ENCODE results near the gene CDH4.
A peak's percentile ranks its signal among the peaks of the same experiment; 100 is the strongest.

Gene CDH4

DNA sequence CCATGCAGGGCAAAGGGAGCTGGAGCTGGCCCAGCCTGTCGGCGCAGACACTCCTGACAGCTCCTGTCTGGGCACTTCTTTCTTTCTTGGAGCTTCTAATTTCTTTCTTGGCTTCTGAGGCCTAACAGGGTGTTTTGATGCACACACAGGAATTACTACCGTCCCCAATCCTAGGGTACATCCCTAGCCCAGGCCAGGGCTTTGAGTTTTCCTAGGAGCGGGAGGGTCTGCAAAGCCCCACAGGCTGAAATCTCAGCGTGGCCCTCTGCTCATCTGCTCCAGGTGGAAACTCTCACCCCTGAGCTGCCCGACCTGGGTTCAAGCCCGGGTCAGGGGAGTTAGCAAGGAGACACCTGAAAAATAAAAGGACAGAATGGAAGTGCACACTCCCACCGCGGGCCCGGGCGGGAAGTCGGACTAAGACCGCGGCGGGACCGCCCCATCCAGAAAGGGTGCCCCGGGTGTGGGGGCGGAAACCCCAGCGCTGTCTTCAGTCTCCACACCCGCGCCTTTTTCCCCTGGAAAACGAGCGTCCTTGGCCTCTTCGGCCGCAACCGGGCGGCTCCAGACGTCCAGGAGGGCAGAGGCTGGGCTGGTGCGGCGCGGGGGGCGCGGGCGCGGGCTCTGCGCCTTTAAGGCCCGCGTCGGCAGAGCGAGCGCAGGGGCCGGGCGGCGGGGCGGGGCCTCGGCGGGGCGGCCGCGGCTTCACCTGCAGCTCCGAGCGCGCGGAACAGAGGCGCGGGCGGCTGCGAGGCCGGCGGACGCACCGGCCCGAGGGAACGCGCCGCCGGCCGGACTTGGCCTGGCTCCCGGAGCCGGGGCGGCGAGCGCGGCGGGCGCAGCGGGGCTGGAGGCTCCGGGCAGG is at the start of gene CDH4:
CDH4 (plus strand) TSS at position 733 of the 865 bp plus-strand sequence.
- in situ Hi-C loops (cut with HindIII; ENCODE audit: low pct_ligation_motif_present, low pct_unique_long_range_greater_than_20kb, low sequenced_read_pairs) = no loop called here
- peak; percentile 46 for DNase-seq

DNA sequence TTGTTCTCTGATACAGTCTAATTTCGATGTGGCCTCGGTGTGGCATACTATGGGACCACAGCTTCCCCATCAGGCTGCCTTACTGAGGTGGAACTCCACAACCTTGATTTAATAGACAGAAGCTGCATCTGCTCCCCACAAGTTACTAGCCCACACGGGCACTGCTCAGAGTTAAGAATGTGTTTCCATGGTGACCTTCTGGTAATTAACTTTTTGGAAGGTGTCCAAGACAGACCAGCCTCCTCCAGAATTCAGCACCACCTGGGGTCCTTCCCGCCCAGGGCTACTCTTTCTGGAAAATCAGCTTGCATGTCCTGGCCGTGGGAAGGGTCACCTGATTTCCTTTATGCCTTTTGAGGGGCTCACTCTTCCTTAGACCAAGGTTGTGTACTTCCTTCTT is 48.7 kb upstream of the CDH4 start:
- in situ Hi-C loops (cut with HindIII; ENCODE audit: low pct_ligation_motif_present, low pct_unique_long_range_greater_than_20kb, low sequenced_read_pairs) = no loop called here
- no peak for DNase-seq

GRCh38 chr20:61204206-61204605 is 47.9 kb upstream of the CDH4 start:
- in situ Hi-C loops (cut with HindIII; ENCODE audit: low pct_ligation_motif_present, low pct_unique_long_range_greater_than_20kb, low sequenced_read_pairs) = no loop called here

GRCh38 chr20:61205769-61206168 is 46.3 kb upstream of the CDH4 start:
- DNase-seq = no peak
- in situ Hi-C loops (cut with HindIII; ENCODE audit: low pct_ligation_motif_present, low pct_unique_long_range_greater_than_20kb, low sequenced_read_pairs) = no loop called here

More at GRCh38 chr20:61204206-61204605, 47.9 kb upstream of the CDH4 start:
- no peak for DNase-seq

DNA sequence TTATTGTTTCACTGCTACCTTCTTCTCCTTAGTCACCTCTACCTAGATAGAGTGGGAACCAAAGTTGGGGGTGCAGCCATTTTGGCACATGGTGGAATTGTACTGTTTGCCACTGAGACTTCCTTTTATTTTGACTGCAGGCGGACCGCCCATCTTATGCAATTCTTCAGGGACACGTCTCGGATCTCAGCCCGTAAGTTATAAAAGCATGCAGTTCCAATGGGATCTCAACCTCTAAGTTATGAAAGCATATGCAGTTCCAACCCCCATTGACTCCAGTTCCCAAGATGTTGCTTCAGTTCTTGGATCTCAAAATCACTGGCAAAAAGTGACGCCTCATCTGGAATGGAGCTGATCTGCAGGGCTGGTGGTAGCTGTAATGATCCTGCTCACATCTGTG is 41.2 kb upstream of the CDH4 start:
- in situ Hi-C loops (cut with HindIII; ENCODE audit: low pct_ligation_motif_present, low pct_unique_long_range_greater_than_20kb, low sequenced_read_pairs) = no loop called here
- DNase-seq = no peak

GRCh38 chr20:61217848-61218247 is 34.2 kb upstream of the CDH4 start:
- DNase-seq = no peak
- in situ Hi-C loops (cut with HindIII; ENCODE audit: low pct_ligation_motif_present, low pct_unique_long_range_greater_than_20kb, low sequenced_read_pairs) = no loop called here

DNA sequence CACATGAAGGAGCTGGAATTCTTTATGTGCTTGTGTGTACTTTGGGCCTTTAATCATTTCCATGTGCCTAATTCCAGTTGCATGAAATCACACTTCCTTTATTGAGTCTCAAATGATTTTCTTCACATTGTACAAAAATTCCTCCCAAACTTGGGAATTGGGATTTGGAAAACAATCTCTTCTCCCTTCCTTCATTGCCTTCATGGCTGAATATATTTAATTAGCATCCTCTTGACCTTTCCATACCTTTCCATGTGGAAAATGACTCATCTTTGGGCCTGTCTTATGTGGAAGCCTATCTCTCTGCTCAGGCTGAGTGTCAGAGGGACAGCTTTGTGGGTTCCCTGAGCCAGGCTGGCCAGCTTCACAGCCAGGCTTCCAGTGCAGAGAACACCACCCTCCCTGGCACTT is 33.0 kb upstream of the CDH4 start:
- in situ Hi-C loops (cut with HindIII; ENCODE audit: low pct_ligation_motif_present, low pct_unique_long_range_greater_than_20kb, low sequenced_read_pairs) = no loop called here
- no peak for DNase-seq

DNA sequence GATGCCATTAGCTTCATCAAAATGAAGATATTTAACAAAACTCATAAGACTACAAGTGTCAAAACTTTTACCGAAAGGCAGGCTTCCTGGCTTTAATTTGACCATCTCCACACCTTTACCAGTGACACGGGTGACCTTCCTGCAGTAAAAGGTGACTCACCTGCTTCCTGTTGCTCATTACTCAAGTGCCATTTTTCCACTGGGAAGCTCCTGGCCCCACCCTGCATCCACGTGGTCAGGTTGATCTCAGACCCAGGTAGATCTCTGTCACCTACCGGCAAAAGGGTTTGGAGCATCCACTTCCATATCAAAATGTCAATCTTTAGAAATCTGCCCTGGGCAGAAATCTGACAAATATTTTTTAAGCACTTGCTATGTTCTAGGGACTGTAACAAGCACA is 31.9 kb upstream of the CDH4 start:
- DNase-seq = no peak
- in situ Hi-C loops (cut with HindIII; ENCODE audit: low pct_ligation_motif_present, low pct_unique_long_range_greater_than_20kb, low sequenced_read_pairs) = no loop called here

- no peak for DNase-seq
- in situ Hi-C loops (cut with HindIII; ENCODE audit: low pct_ligation_motif_present, low pct_unique_long_range_greater_than_20kb, low sequenced_read_pairs) = no loop called here
These were observed 31.3 kb upstream of the CDH4 start for GRCh38 chr20:61220626-61221325.

GRCh38 chr20:61222699-61223098 is 29.4 kb upstream of the CDH4 start:
- no peak for DNase-seq
- in situ Hi-C loops (cut with HindIII; ENCODE audit: low pct_ligation_motif_present, low pct_unique_long_range_greater_than_20kb, low sequenced_read_pairs) = no loop called here

DNA sequence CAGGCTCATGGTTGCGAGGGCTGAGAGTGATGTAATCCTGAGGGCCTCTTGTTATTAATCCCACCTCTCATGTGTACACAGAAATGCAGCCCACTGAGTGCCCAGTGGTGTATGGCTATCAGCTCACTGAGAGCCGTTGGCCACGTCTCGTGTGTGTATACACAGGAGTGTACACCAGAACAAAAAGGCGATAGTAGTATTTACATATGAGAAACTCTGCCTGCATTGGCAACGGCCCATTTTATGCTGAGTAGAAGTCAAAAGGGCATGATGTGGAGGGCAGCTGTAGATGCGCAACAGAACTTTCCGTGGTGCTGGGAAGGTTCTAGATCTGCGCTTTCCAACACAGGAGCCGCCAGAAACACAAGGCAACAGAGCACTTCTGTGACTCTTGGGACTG is 28.9 kb upstream of the CDH4 start:
- in situ Hi-C loops (cut with HindIII; ENCODE audit: low pct_ligation_motif_present, low pct_unique_long_range_greater_than_20kb, low sequenced_read_pairs) = no loop called here
- no peak for DNase-seq

- no peak for DNase-seq
- in situ Hi-C loops (cut with HindIII; ENCODE audit: low pct_ligation_motif_present, low pct_unique_long_range_greater_than_20kb, low sequenced_read_pairs) = no loop called here
These were observed 21.9 kb upstream of the CDH4 start for GRCh38 chr20:61230166-61230565.

GRCh38 chr20:61233590-61233989 is 18.5 kb upstream of the CDH4 start:
- in situ Hi-C loops (cut with HindIII; ENCODE audit: low pct_ligation_motif_present, low pct_unique_long_range_greater_than_20kb, low sequenced_read_pairs) = no loop called here

GRCh38 chr20:61234224-61234890 is 17.7 kb upstream of the CDH4 start:
- in situ Hi-C loops (cut with HindIII; ENCODE audit: low pct_ligation_motif_present, low pct_unique_long_range_greater_than_20kb, low sequenced_read_pairs) = no loop called here
- no peak for DNase-seq

More at GRCh38 chr20:61233590-61233989, 18.5 kb upstream of the CDH4 start:
- DNase-seq = no peak

- no peak for DNase-seq
- in situ Hi-C loops (cut with HindIII; ENCODE audit: low pct_ligation_motif_present, low pct_unique_long_range_greater_than_20kb, low sequenced_read_pairs) = no loop called here
These were observed 15.3 kb upstream of the CDH4 start for GRCh38 chr20:61236713-61237112.

DNA sequence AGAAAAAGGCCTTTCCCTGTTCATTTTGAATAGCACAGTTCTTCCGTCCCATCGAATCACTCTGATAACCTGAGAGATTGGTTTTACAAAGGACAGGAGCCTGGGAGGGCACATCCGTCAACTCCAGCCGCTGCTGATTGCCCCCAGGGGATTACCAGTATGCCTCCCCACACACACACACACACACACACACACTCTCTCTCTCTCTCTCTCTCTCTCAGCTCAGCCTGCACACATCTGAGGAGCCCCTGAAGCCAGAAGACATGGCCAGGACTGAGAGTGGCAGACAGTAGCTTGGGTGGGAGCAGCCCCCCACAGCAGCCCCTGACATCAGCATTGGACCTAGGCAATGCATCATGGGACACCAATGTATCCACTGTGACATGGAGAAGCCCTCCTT is 13.2 kb upstream of the CDH4 start:
- in situ Hi-C loops (cut with HindIII; ENCODE audit: low pct_ligation_motif_present, low pct_unique_long_range_greater_than_20kb, low sequenced_read_pairs) = no loop called here
- DNase-seq = no peak

GRCh38 chr20:61240814-61241213 is 11.2 kb upstream of the CDH4 start:
- in situ Hi-C loops (cut with HindIII; ENCODE audit: low pct_ligation_motif_present, low pct_unique_long_range_greater_than_20kb, low sequenced_read_pairs) = no loop called here
- no peak for DNase-seq

- in situ Hi-C loops (cut with HindIII; ENCODE audit: low pct_ligation_motif_present, low pct_unique_long_range_greater_than_20kb, low sequenced_read_pairs) = no loop called here
- no peak for DNase-seq
These were observed 7.8 kb upstream of the CDH4 start for GRCh38 chr20:61244213-61244612.

DNA sequence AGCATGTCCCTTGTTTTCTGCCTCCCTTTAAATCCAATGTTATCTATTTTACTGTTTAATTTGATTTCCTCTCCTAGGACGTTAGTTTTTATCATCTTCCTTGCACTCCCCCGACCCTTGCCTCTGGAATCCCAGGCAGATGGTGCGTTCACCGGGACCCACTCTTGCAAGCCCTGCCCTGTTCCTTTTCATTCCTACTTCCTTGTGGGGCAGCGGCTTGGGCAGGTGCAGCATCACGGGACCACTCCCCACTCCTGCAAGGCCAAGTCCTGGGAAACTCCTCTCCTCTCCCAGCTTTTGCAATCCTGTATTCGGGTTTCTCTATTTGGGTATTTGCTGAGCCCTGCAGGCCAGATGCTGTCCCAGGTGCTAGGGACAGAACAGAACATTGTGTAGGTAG is 5.8 kb upstream of the CDH4 start:
- no peak for DNase-seq
- in situ Hi-C loops (cut with HindIII; ENCODE audit: low pct_ligation_motif_present, low pct_unique_long_range_greater_than_20kb, low sequenced_read_pairs) = no loop called here

All from ACHN (cell line).